B cell (primary cell): ENCODE data around the gene SENP2. TPM values are rescaled to one million over a fixed set of nuclear protein-coding genes. Genes with fewer than 3 reads are reported as not detected.

Experiments used
- ATAC-seq: fragments of 200-7000 bp; cut with Tn5 transposase; one replicate; pipeline ENCODE4 v1.10.0; 2021; ENCODE audit warnings: low read depth, mild to moderate bottlenecking, moderate number of reproducible peaks, moderate library complexity
- CTCF ChIA-PET: fragments of 350-600 bp; sonication (Branson Sonifier 250); formaldehyde crosslinking; loops from one replicate; lab custom pipeline; 2021; ENCODE audit warnings: antibody characterized with exemption, inconsistent platforms; lab: Charles Lee
- POLR2A ChIA-PET: fragments of 350-600 bp; sonication (Branson Sonifier 250); formaldehyde crosslinking; loops from one replicate; lab custom pipeline; 2021; ENCODE audit warnings: antibody characterized with exemption; lab: Charles Lee
- DNase-seq: peaks from one replicate; pipeline ENCODE4 v3.0.0; 2013
- H2AFZ ChIP-seq: 2 replicates; pipeline ENCODE4 v1.6.1; 2012; ENCODE audit warnings: mild to moderate bottlenecking, low read depth, low read length; ENCODE audit not compliant: insufficient read depth, poor library complexity, severe bottlenecking
- H3K27ac ChIP-seq, 2 donors: 1 replicate in 1 of 2; 2 replicates in 1 of 2; pipeline ENCODE4 v1.5.1; 2012 to 2013; ENCODE audit warnings: low read length in 2 of 2, mild to moderate bottlenecking in 2 of 2, moderate library complexity in 1 of 2
- H3K27me3 ChIP-seq, 4 experiments: fragments of 200-600 bp in 1 of 4; sonication (generic) in 1 of 4; replicated peaks in 1 of 4; 1 replicate in 2 of 4; 2 replicates in 2 of 4; pipeline versions ENCODE4 v1.6.1 to v1.7.0; 2013 to 2016; ENCODE audit warnings: low read length in 3 of 4, mild to moderate bottlenecking in 2 of 4, mixed read lengths in 1 of 4, moderate library complexity in 1 of 4; ENCODE audit not compliant: insufficient read depth in 4 of 4, control insufficient read depth in 3 of 4; ENCODE audit errors: control extremely low read depth in 1 of 4
- H3K36me3 ChIP-seq, 2 experiments: replicated peaks in 1 of 2; 1 replicate in 1 of 2; 2 replicates in 1 of 2; pipeline versions ENCODE4 v1.6.1 to v1.7.1; 2013; ENCODE audit warnings: low read length in 1 of 2; ENCODE audit not compliant: insufficient read depth in 2 of 2, control insufficient read depth in 1 of 2; ENCODE audit errors: control extremely low read depth in 1 of 2, extremely low read depth in 1 of 2
- H3K4me1 ChIP-seq, 2 donors: fragments of 200-600 bp in 1 of 2; sonication (generic) in 1 of 2; 1 replicate in 1 of 2; 2 replicates in 1 of 2; pipeline versions ENCODE4 v1.5.1 to v1.6.1; 2013 to 2017; ENCODE audit warnings: low read length in 2 of 2; ENCODE audit not compliant: control insufficient read depth in 2 of 2, insufficient read depth in 2 of 2
- H3K4me2 ChIP-seq: replicated peaks from 2 replicates; pipeline ENCODE3; 2012; ENCODE audit warnings: mild to moderate bottlenecking, low read depth, low read length; ENCODE audit not compliant: poor library complexity, severe bottlenecking
- H3K4me3 ChIP-seq, 5 experiments: fragments of 200-600 bp in 1 of 5; sonication (generic) in 1 of 5; 1 replicate in 3 of 5; 2 replicates in 2 of 5; pipeline versions ENCODE4 v1.5.1 to v1.7.0; 2011 to 2016; ENCODE audit warnings: low read length in 4 of 5, mild to moderate bottlenecking in 4 of 5, low read depth in 2 of 5, control low read depth in 1 of 5, moderate library complexity in 1 of 5; ENCODE audit not compliant: insufficient read depth in 1 of 5; ENCODE audit errors: control extremely low read depth in 1 of 5, extremely low read depth in 1 of 5
- H3K79me2 ChIP-seq: fragments of 200-600 bp; sonication (generic); one replicate; pipeline ENCODE4 v1.6.0; 2016; ENCODE audit warnings: low read length; ENCODE audit not compliant: control insufficient read depth, insufficient read depth
- H3K9ac ChIP-seq: fragments of 200-600 bp; sonication (generic); 2 replicates; pipeline ENCODE4 v1.6.1; 2017; ENCODE audit warnings: mild to moderate bottlenecking, low read length, moderate library complexity
- H3K9me3 ChIP-seq, 3 donors: one replicate each; pipeline versions ENCODE4 v1.6.1 to v1.7.1; 2013; ENCODE audit warnings: low read length in 2 of 3; ENCODE audit not compliant: control insufficient read depth in 2 of 3, insufficient read depth in 1 of 3; ENCODE audit errors: control extremely low read depth in 1 of 3
- H4K20me1 ChIP-seq: 2 replicates; pipeline ENCODE4 v1.6.0; 2012; ENCODE audit warnings: mild to moderate bottlenecking, low read length; ENCODE audit not compliant: insufficient read depth, control insufficient read depth, poor library complexity, severe bottlenecking
- H3K27ac Mint-ChIP-seq: one replicate; pipeline ENCODE4 v1.8.0; 2021; ENCODE audit warnings: mixed read lengths
- H3K27me3 Mint-ChIP-seq: one replicate; pipeline ENCODE4 v1.8.0; 2021; ENCODE audit warnings: mixed read lengths
- H3K4me1 Mint-ChIP-seq: one replicate; pipeline ENCODE4 v1.8.0; 2021; ENCODE audit warnings: mixed read lengths
- H3K4me3 Mint-ChIP-seq: one replicate; pipeline ENCODE4 v1.8.0; 2021; ENCODE audit warnings: mixed read lengths
- H3K9me3 Mint-ChIP-seq: one replicate; pipeline ENCODE4 v1.8.0; 2022; ENCODE audit warnings: mixed read lengths; ENCODE audit not compliant: insufficient read depth
- EZH2 ChIP-seq: IDR thresholded peaks from 2 replicates; pipeline ENCODE4 v1.6.1; 2012; ENCODE audit warnings: borderline replicate concordance, low read depth, mild to moderate bottlenecking, moderate library complexity, low read length; ENCODE audit not compliant: insufficient read depth, poor library complexity, severe bottlenecking
- WGBS: methylation state at CpG from one replicate; pipeline ENCODE4 v1.1.5; 2013; ENCODE audit warnings: missing lambda C conversion rate; ENCODE audit not compliant: insufficient coverage; 5-methylcytosine and 5-hydroxymethylcytosine counted together
- intact Hi-C: fragments of 100-400 bp; cut with micrococcal nuclease; formaldehyde crosslinking; loops from one replicate; pipeline ENCODE4 v1.10.0; 2022
- polyA plus RNA-seq: library from polyadenylated mRNA; depleted of rRNA; stranded (reverse); fragments of >200 nt; gene quantifications from 2 replicates; pipeline ENCODE4 v1.2.3, GENCODE V29; 2012
- total RNA-seq, 2 donors: library from RNA; stranded (reverse); fragments of 120-200 nt in 1 of 2; gene quantifications; 1 replicate in 1 of 2; 2 replicates in 1 of 2; pipeline versions ENCODE4 v1.2.3 to v1.2.4, GENCODE V29; 2013 to 2022
- TF ChIP-seq, protein P1 (sequence below): fragments of 200-600 bp; IDR thresholded peaks from one replicate; pipeline ENCODE4 v1.8.0; 2022; ENCODE audit warnings: antibody characterized with exemption, mild to moderate bottlenecking

The SENP2 gene
- total and polyA plus RNA-seq, 2 donors (not counting 1 experiment from before 2014, with no cell fraction given) = 7.2 to 43.4 TPM

DNA sequence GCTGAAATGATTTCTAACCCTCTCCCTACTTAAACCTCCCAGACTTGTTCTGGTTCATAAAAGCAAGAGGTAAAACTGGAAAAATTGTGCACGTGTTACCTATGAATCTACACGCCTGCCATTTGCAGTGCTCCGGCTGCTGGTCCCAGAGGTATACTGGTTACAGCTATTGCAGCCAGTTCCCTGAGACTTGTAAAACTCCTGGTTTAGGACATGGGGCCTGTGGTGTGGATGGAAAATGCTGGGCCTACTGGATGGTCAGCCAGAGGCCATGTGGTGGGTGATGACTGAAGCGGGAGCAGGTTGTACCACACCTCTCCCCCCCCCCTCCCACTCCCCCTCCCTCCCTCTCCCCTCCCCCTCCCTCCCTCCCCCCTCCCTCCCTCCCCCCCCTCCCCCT lies 45.0 kb downstream of the SENP2 start:
- ChIA-PET POLR2A (no interaction called here), CTCF (no interaction called here)
- DNase-seq (no peak), ATAC-seq (no peak)
- Histone ChIP-seq H3K9ac (no peak overlapping the region), H3K79me2 (no peaks in the 10 kb centered on the region), H4K20me1 (no peaks in the 10 kb centered on the region), H2AFZ (no peak overlapping the region), H3K4me2 (no peak overlapping the region), H3K36me3 (peaks cover 8 to 23% of the 10 kb centered on the region in 2 experiments), H3K4me3 (no peak overlapping the region), H3K27me3 (no peaks in the 10 kb centered on the region), H3K4me1 (no peaks in the 10 kb centered on the region), H3K9me3 (no peaks in the 10 kb centered on the region), H3K27ac (no peak overlapping the region)
- TF ChIP-seq EZH2 = no peak
- TF ChIP-seq, protein P1, sequence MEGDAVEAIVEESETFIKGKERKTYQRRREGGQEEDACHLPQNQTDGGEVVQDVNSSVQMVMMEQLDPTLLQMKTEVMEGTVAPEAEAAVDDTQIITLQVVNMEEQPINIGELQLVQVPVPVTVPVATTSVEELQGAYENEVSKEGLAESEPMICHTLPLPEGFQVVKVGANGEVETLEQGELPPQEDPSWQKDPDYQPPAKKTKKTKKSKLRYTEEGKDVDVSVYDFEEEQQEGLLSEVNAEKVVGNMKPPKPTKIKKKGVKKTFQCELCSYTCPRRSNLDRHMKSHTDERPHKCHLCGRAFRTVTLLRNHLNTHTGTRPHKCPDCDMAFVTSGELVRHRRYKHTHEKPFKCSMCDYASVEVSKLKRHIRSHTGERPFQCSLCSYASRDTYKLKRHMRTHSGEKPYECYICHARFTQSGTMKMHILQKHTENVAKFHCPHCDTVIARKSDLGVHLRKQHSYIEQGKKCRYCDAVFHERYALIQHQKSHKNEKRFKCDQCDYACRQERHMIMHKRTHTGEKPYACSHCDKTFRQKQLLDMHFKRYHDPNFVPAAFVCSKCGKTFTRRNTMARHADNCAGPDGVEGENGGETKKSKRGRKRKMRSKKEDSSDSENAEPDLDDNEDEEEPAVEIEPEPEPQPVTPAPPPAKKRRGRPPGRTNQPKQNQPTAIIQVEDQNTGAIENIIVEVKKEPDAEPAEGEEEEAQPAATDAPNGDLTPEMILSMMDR = no peak
- H3K9me3 Mint-ChIP-seq = no peaks in the 10 kb centered on the region
- no peaks in the 10 kb centered on the region for H3K27me3 Mint-ChIP-seq
- H3K4me1 Mint-ChIP-seq = no peaks in the 10 kb centered on the region
- H3K27ac Mint-ChIP-seq = no peak overlapping the region
- intact Hi-C loops = no loop called here
- WGBS = 90% methylated on average over 3 of the region's 4 CpGs
- no peak overlapping the region for H3K4me3 Mint-ChIP-seq

DNA sequence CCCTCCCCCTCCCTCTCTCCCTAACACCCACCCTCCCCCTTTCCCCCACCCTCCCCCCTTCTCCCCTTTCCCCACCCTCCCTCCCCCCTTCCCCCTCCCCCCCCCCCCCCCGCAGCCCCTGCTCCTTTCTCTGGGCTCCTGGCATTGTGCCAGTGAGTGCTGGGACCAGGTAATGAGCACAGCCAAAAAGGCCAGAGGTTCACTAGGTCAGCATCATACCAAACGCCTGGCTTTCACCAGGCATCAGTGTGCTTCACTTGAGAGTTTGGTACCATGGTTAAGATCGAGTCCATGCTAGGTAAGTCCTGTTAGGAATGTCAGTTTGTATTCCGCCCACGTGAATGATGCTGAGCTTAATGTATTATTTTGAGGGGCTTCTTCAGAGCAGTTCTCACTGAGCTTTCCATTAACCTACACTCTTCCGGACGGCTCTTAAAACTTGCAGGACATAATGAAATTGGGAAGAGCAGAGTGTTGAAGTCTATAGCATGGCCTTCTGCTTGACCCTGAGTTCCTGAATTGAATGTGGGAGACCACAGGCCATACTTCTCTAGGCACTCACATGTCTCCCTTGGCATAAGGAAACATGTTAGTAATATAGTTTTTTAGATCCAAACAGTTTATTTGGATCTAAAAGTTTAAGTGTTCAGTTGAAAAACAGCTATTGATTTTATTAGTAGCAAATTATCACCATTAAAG lies 45.6 kb downstream of the SENP2 start:
- H3K4me3 ChIP-seq = no peak overlapping the region
- H3K27ac Mint-ChIP-seq = no peak overlapping the region
- intact Hi-C loops = no loop called here
- no peaks in the 10 kb centered on the region for H3K9me3 Mint-ChIP-seq
- 100% methylated on average over 4 of the region's 7 CpGs for WGBS
- H3K79me2 ChIP-seq = no peaks in the 10 kb centered on the region
- no peak overlapping the region for H2AFZ ChIP-seq
- no peaks in the 10 kb centered on the region for H3K4me1 Mint-ChIP-seq
- no peak overlapping the region for H3K4me3 Mint-ChIP-seq
- DNase-seq (peak; percentile 14), ATAC-seq (no peak)
- H3K27me3 Mint-ChIP-seq = no peaks in the 10 kb centered on the region
- no peaks in the 10 kb centered on the region for H4K20me1 ChIP-seq
- ChIA-PET POLR2A (no interaction called here), CTCF (no interaction called here)
- H3K4me2 ChIP-seq = no peak overlapping the region
- no peaks in the 10 kb centered on the region for H3K9me3 ChIP-seq
- no peaks in the 10 kb centered on the region for H3K4me1 ChIP-seq
- no peaks in the 10 kb centered on the region for H3K27me3 ChIP-seq
- H3K36me3 ChIP-seq = peaks cover 7 to 20% of the 10 kb centered on the region in 2 experiments
- H3K27ac ChIP-seq = no peak overlapping the region
- no peak overlapping the region for H3K9ac ChIP-seq
- TF ChIP-seq EZH2 = no peak
- TF ChIP-seq, protein P1 = no peak
